Lung (tissue), 12 donors: Measurements from ENCODE around the gene SELENOM. TPM values are rescaled to one million over a fixed set of nuclear protein-coding genes. Genes with fewer than 3 reads are reported as not detected.
A peak's percentile ranks its signal among the peaks of the same experiment; 100 is the strongest.

Source experiments
- ATAC-seq: fragments of 200-7000 bp; cut with Tn5 transposase; one replicate; pipeline ENCODE4 v1.9.1; 2020; ENCODE audit warnings: moderate number of reproducible peaks; ENCODE audit not compliant: insufficient read depth, low FRiP score
- DNase-seq, 3 donors: peaks; one replicate each; pipeline ENCODE4 v3.0.0-alpha.2; 2013 to 2017
- H3K27ac ChIP-seq, 2 donors: one replicate each; pipeline ENCODE4 v1.5.1; 2013; ENCODE audit warnings: mild to moderate bottlenecking in 2 of 2, moderate library complexity in 2 of 2, control low read depth in 1 of 2, inconsistent platforms in 1 of 2, low read depth in 1 of 2, low read length in 1 of 2
- H3K27me3 ChIP-seq, 3 donors: one replicate each; pipeline ENCODE4 v1.5.1; 2013; ENCODE audit warnings: low read length in 2 of 3; ENCODE audit not compliant: control insufficient read depth in 3 of 3, insufficient read depth in 3 of 3
- H3K36me3 ChIP-seq, 4 donors: one replicate each; pipeline ENCODE4 v1.5.1; 2013; ENCODE audit warnings: low read length in 4 of 4, mild to moderate bottlenecking in 1 of 4, moderate library complexity in 1 of 4; ENCODE audit not compliant: control insufficient read depth in 4 of 4, insufficient read depth in 4 of 4
- H3K4me1 ChIP-seq, 5 donors: one replicate each; pipeline ENCODE4 v1.5.1; 2013; ENCODE audit warnings: low read length in 5 of 5, mild to moderate bottlenecking in 2 of 5, moderate library complexity in 1 of 5; ENCODE audit not compliant: control insufficient read depth in 5 of 5, insufficient read depth in 5 of 5
- H3K4me3 ChIP-seq: one replicate; pipeline ENCODE4 v1.5.1; 2013; ENCODE audit warnings: mild to moderate bottlenecking, control low read depth, moderate library complexity
- H3K9ac ChIP-seq, 2 donors: one replicate each; pipeline ENCODE4 v1.5.1; 2013; ENCODE audit warnings: low read length in 2 of 2, control low read depth in 1 of 2; ENCODE audit not compliant: insufficient read depth in 1 of 2
- H3K9me3 ChIP-seq, 4 donors: one replicate each; pipeline ENCODE4 v1.5.1; 2013; ENCODE audit warnings: low read length in 3 of 4, mild to moderate bottlenecking in 1 of 4, moderate library complexity in 1 of 4; ENCODE audit not compliant: control insufficient read depth in 4 of 4, insufficient read depth in 3 of 4
- CTCF ChIP-seq: IDR thresholded peaks from 2 replicates; pipeline ENCODE4 v1.5.1; 2012; ENCODE audit warnings: mild to moderate bottlenecking; ENCODE audit errors: control extremely low read depth, extremely low read depth
- WGBS, 2 donors: extraction: QIAGEN DNeasy Blood & Tissue Kit; methylation state at CpG; one replicate each; pipeline ENCODE4 v1.1.7; 2013; 5-methylcytosine and 5-hydroxymethylcytosine counted together
- polyA plus RNA-seq, 2 donors: library from polyadenylated mRNA; stranded (reverse); fragments of 200-250 nt; gene quantifications; one replicate each; pipeline ENCODE4 v1.2.1, GENCODE V29; 2013
- total RNA-seq, 2 donors: library from RNA; depleted of rRNA in 1 of 2; stranded (reverse); fragments of >200 nt in 1 of 2; gene quantifications; one replicate each; pipeline ENCODE4 v1.2.1, GENCODE V29; 2014 to 2021
- donor health status: control.
- donor health status: control.
- donor health status: Bipolar disorder and iron deficiency.
- donor health status: healthy.
- donor health status: DM: yes; HTN: yes; CAD: no.

SELENOM gene
- total and polyA plus RNA-seq, 4 donors = 26.6 to 159 (median 147) TPM

DNA sequence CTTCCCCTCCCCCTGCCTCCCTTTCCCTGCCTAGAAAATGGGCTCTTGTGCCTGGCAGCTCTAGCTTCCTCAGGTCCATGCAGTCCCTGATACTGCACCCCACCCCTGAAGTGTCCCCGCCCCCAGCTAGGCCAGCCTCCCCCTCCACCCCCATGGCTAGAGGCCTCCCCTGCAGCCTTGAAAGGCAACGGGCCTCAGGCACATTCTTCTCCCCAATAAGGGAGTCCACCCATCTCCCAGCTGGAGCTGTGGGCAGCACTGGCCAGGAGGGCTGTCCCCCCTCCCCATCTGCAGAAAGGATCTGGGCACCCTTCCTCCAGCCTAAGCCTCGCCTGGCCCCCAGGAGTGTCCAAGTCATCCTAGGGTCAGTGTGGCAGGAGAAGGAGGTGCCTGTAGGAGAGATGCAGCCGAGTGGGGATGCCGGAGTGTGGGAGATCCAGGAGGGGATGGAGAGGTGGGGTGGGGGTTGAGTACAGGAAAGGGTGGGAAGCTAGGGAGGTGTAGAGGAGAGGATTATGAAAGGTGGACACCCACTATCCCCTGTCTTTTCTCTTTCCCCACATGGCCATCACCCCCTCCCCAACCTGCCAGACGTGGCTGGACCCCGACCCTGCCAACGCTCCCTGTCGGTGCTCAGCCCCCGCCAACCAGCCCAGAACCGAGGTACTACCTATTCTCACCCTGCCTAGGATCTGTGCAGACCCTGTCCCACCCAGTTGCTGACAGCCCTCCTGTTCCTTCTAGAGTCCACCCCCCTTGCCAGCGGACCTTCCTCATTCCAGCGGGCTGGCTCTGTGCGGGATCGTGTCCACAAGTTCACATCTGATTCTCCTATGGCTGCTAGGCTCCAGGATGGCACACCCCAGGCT, 16.9 kb downstream of the SELENOM start:
- no peak for ATAC-seq
- Histone ChIP-seq H3K4me3 (no peak overlapping the region), H3K27me3 (no peaks in the 10 kb centered on the region), H3K9ac (no peak overlapping the region), H3K9me3 (no peaks in the 10 kb centered on the region), H3K27ac (no peak overlapping the region), H3K4me1 (peaks cover 0 to 5% (median 3%) of the 10 kb centered on the region in 5 donors), H3K36me3 (peaks cover 4 to 68% (median 47%) of the 10 kb centered on the region in 4 donors)
- WGBS, 2 donors = 90 to 96% methylated on average over 15 of the region's 15 CpGs
- no peak for TF ChIP-seq CTCF
- DNase-seq = no peak

DNA sequence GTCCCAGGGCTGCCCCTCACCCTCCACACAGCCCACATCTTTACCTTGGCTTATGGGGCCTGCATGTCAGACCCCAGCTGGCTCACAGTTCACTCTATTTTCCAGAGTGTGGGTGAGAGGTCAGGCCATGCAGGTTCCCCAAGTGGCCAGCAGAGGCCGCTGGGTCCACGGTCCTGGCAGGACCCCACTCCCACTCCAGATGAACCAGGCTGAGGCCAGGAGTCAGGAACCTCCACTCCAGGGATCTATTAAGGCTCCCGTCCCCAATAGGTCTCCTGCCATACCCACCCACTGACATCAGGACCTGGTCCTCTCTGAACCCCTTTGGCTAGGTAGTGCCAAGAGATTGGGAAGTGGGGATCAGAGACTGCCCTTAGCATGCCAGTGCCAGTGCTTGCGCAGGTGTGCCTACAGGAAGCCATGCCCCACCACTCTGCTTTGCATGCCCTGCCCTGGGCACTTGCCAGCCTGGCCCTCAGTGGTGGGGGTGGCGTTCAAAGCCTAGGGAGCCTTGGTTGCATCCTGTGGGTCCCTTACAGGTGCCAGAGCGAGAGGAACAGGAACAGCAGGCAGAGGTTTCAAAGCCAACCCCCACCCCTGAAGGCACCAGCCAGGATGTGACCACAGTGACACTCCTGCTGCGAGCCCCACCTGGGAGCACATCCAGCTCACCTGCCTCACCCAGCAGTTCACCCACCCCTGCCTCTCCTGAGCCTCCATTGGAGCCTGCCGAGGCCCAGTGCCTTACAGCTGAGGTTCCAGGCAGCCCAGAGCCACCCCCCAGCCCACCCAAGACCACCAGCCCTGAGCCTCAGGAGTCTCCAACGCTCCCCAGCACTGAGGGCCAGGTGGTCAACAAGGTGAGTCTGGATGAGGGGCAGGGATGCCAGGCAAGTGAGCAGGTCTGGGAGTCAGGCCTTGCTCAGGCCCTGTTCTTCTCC, 17.9 kb downstream of the SELENOM start:
- no peak overlapping the region for H3K4me3 ChIP-seq
- TF ChIP-seq CTCF = peak; percentile 50
- no peak for ATAC-seq
- WGBS, 2 donors = 79% methylated on average over 9 of the region's 9 CpGs
- H3K27ac ChIP-seq = no peak overlapping the region
- H3K27me3 ChIP-seq = no peaks in the 10 kb centered on the region
- H3K9ac ChIP-seq = no peak overlapping the region
- DNase-seq = peak in 2 of 3 donors; percentile 28 to 36
- no peaks in the 10 kb centered on the region for H3K9me3 ChIP-seq
- H3K36me3 ChIP-seq = peaks cover 4 to 63% (median 42%) of the 10 kb centered on the region in 4 donors
- peaks cover 0 to 6% (median 4%) of the 10 kb centered on the region in 5 donors for H3K4me1 ChIP-seq

GRCh38 chr22:31088233-31088986, 19.0 kb downstream of the SELENOM start:
- no peak for TF ChIP-seq CTCF
- WGBS, 2 donors = 92 to 93% methylated on average over 26 of the region's 26 CpGs
- no peaks in the 10 kb centered on the region for H3K9me3 ChIP-seq
- H3K9ac ChIP-seq = no peak overlapping the region
- H3K36me3 ChIP-seq = peaks cover 4 to 53% (median 43%) of the 10 kb centered on the region in 4 donors
- H3K27ac ChIP-seq = no peak overlapping the region
- ATAC-seq (no peak), DNase-seq (no peak)
- peaks cover 4 to 16% (median 9%) of the 10 kb centered on the region in 5 donors for H3K4me1 ChIP-seq
- no peak overlapping the region for H3K4me3 ChIP-seq
- no peaks in the 10 kb centered on the region for H3K27me3 ChIP-seq
